ENCODE results near the gene GUK1. TPM values are rescaled to one million over a fixed set of nuclear protein-coding genes. Genes with fewer than 3 reads are reported as not detected.

Gene GUK1
- total RNA-seq, 1 donor from 2014 or later: 150 TPM

- DNase-seq: no peak
- H3K4me3 ChIP-seq: no peak overlapping the region
- peaks cover 24% of the 10 kb centered on the region for H3K4me1 ChIP-seq
- no peaks in the 10 kb centered on the region for H3K36me3 ChIP-seq
- no peaks in the 10 kb centered on the region for H3K9me3 ChIP-seq (replicated peaks)
- intact Hi-C loops (cut with micrococcal nuclease): no loop called here
- TF ChIP-seq CTCF (IDR thresholded peaks at IDR 0.05; ENCODE audit: borderline replicate concordance): no peak
- no peaks in the 10 kb centered on the region for H3K27me3 ChIP-seq (ENCODE audit: low read depth)
- H3K27ac ChIP-seq (replicated peaks): no peak overlapping the region
These were observed 3.2 kb upstream of the GUK1 start for GRCh38 chr1:228136901-228137300.

- H3K4me3 ChIP-seq: peak overlapping the region; percentile 90
- peak overlapping the region; percentile 97 for H3K27ac ChIP-seq (replicated peaks)
- no peaks in the 10 kb centered on the region for H3K36me3 ChIP-seq
- intact Hi-C loops (cut with micrococcal nuclease): no loop called here
- H3K4me1 ChIP-seq: peaks cover 49% of the 10 kb centered on the region
- no peaks in the 10 kb centered on the region for H3K9me3 ChIP-seq (replicated peaks)
- DNase-seq: no peak
- no peak for TF ChIP-seq CTCF (IDR thresholded peaks at IDR 0.05; ENCODE audit: borderline replicate concordance)
- H3K27me3 ChIP-seq (ENCODE audit: low read depth): no peaks in the 10 kb centered on the region
These were observed 611 bp upstream of the GUK1 start for GRCh38 chr1:228139406-228139930.

- DNase-seq: no peak
- peak overlapping the region; percentile 97 for H3K27ac ChIP-seq (replicated peaks)
- H3K27me3 ChIP-seq (ENCODE audit: low read depth): no peaks in the 10 kb centered on the region
- intact Hi-C loops (cut with micrococcal nuclease): no loop called here
- H3K9me3 ChIP-seq (replicated peaks): no peaks in the 10 kb centered on the region
- no peak for TF ChIP-seq CTCF (IDR thresholded peaks at IDR 0.05; ENCODE audit: borderline replicate concordance)
- peaks cover 62% of the 10 kb centered on the region for H3K4me1 ChIP-seq
- peak overlapping the region; percentile 90 for H3K4me3 ChIP-seq
- H3K36me3 ChIP-seq: peaks cover 7% of the 10 kb centered on the region
These were observed 696 bp downstream of the GUK1 start for GRCh38 chr1:228140724-228141225.

GRCh38 chr1:228141226-228142044 lies 1.4 kb downstream of the GUK1 start:
- H3K4me3 ChIP-seq: peak overlapping the region; percentile 90
- intact Hi-C loops (cut with micrococcal nuclease): no loop called here
- no peaks in the 10 kb centered on the region for H3K9me3 ChIP-seq (replicated peaks)
- TF ChIP-seq CTCF (IDR thresholded peaks at IDR 0.05; ENCODE audit: borderline replicate concordance): no peak
- DNase-seq: peak; percentile 78
- peak overlapping the region; percentile 97 for H3K27ac ChIP-seq (replicated peaks)
- no peaks in the 10 kb centered on the region for H3K27me3 ChIP-seq (ENCODE audit: low read depth)
- H3K4me1 ChIP-seq: peaks cover 62% of the 10 kb centered on the region
- H3K36me3 ChIP-seq: peaks cover 11% of the 10 kb centered on the region

- Histone ChIP-seq H3K36me3 (peaks cover 19% of the 10 kb centered on the region), H3K27me3 (ENCODE audit: low read depth) (no peaks in the 10 kb centered on the region), H3K4me3 (peak overlapping the region; percentile 90), H3K4me1 (peaks cover 69% of the 10 kb centered on the region), H3K27ac (replicated peaks) (peak overlapping the region; percentile 97), H3K9me3 (replicated peaks) (no peaks in the 10 kb centered on the region)
- no peak for DNase-seq
- no peak for TF ChIP-seq CTCF (IDR thresholded peaks at IDR 0.05; ENCODE audit: borderline replicate concordance)
- intact Hi-C loops (cut with micrococcal nuclease): no loop called here
These were observed 2.1 kb downstream of the GUK1 start for GRCh38 chr1:228142155-228142691.
